ENCODE data around the gene BCAS3.

Gene BCAS3

GRCh38 chr17:61253362-61253761 is 575.7 kb downstream of the BCAS3 start:
- TF ChIP-seq, protein P1, sequence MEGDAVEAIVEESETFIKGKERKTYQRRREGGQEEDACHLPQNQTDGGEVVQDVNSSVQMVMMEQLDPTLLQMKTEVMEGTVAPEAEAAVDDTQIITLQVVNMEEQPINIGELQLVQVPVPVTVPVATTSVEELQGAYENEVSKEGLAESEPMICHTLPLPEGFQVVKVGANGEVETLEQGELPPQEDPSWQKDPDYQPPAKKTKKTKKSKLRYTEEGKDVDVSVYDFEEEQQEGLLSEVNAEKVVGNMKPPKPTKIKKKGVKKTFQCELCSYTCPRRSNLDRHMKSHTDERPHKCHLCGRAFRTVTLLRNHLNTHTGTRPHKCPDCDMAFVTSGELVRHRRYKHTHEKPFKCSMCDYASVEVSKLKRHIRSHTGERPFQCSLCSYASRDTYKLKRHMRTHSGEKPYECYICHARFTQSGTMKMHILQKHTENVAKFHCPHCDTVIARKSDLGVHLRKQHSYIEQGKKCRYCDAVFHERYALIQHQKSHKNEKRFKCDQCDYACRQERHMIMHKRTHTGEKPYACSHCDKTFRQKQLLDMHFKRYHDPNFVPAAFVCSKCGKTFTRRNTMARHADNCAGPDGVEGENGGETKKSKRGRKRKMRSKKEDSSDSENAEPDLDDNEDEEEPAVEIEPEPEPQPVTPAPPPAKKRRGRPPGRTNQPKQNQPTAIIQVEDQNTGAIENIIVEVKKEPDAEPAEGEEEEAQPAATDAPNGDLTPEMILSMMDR (IDR thresholded peaks at IDR 0.05; ENCODE audit: control extremely low read depth, extremely low read depth, low read depth, missing control alignments): no peak
- ChIA-PET CTCF (no interaction called here), POLR2A (no interaction called here)
- no peak for DNase-seq (ENCODE audit: extremely low spot score)

GRCh38 chr17:61253937-61254574 is 576.4 kb downstream of the BCAS3 start:
- ChIA-PET CTCF (no interaction called here), POLR2A (no interaction called here)
- TF ChIP-seq, protein P1 (IDR thresholded peaks at IDR 0.05; ENCODE audit: control extremely low read depth, extremely low read depth, low read depth, missing control alignments): no peak

DNA sequence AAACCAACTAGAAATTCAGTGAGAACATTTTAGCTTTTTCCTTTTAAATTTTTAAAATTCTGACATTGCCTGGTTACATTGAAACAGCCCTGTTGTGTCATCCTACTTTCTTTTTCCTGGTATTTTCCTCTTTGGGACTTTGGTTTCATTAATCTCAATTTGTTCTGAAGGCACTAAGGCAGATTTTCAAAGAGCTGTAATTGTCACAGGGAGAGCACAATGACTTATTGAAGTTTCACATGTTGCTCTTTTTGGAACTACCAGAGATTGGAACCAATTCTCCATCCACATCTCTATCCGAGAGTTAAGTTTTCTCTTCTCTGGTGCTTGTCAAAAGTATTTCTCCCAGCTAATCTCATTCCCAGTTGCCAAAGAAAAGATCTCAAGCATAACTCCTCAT is 577.3 kb downstream of the BCAS3 start:
- CTCF ChIA-PET: no interaction called here
- TF ChIP-seq, protein P1 (IDR thresholded peaks at IDR 0.05; ENCODE audit: control extremely low read depth, extremely low read depth, low read depth, missing control alignments): no peak

More at GRCh38 chr17:61253937-61254574, 576.4 kb downstream of the BCAS3 start:
- no peak for DNase-seq (ENCODE audit: extremely low spot score)

DNA sequence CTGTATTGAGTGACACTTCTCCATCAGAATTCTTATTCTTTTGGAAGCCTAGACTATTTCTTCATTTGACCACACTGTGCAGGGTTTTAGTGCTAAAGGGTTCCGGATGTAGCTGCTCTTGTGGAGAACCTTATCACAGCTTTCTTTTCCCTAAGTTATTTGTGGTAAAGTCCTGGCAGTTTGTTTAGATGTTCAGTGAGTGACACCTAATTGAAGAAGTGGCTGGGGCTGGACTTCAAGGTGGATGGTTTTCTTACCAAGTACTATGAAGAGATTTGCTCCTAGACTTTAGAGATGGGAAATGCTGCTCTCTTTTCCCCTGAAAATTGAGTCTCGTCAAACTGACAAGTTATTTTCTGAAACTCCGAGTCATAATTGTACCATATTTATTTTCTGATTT is 578.0 kb downstream of the BCAS3 start:
- CTCF ChIA-PET: no interaction called here
- DNase-seq (ENCODE audit: extremely low spot score): no peak

More for the DNA sequence above, 577.3 kb downstream of the BCAS3 start:
- no peak for DNase-seq (ENCODE audit: extremely low spot score)
- POLR2A ChIA-PET: no interaction called here

GRCh38 chr17:61259360-61259759 is 581.7 kb downstream of the BCAS3 start:
- DNase-seq (ENCODE audit: extremely low spot score): no peak
- ChIA-PET POLR2A (no interaction called here), CTCF (interaction anchor here (1.0 to 1.4 kb wide), 4 partner anchors 11 to 28 kb away, joined by 3 read pairs; no protein-coding TSS in a partner anchor)
- TF ChIP-seq, protein P1 (IDR thresholded peaks at IDR 0.05; ENCODE audit: control extremely low read depth, extremely low read depth, low read depth, missing control alignments): no peak

More for the DNA sequence above, 578.0 kb downstream of the BCAS3 start:
- TF ChIP-seq, protein P1 (IDR thresholded peaks at IDR 0.05; ENCODE audit: control extremely low read depth, extremely low read depth, low read depth, missing control alignments): no peak
- POLR2A ChIA-PET: no interaction called here

GRCh38 chr17:61260071-61260797 is 582.6 kb downstream of the BCAS3 start:
- TF ChIP-seq, protein P1 (IDR thresholded peaks at IDR 0.05; ENCODE audit: control extremely low read depth, extremely low read depth, low read depth, missing control alignments): no peak
- CTCF ChIA-PET: interaction anchor here (1.2 to 1.4 kb wide), 2 partner anchors 10 to 29 kb away, joined by 3 read pairs; no protein-coding TSS in a partner anchor
- POLR2A ChIA-PET: no interaction called here

More at GRCh38 chr17:61260071-61260797, 582.6 kb downstream of the BCAS3 start:
- DNase-seq (ENCODE audit: extremely low spot score): no peak
